Fibroblast of the aortic adventitia (primary cell): Measurements from ENCODE around the gene PEX14. TPM values are rescaled to one million over a fixed set of nuclear protein-coding genes. Genes with fewer than 3 reads are reported as not detected.

ENCODE experiments used
- DNase-seq: peaks from one replicate; pipeline ENCODE4 v3.0.0-alpha.2; 2010; ENCODE audit warnings: low read depth
- H3K4me3 ChIP-seq: 2 replicates; pipeline ENCODE4 v1.5.1; 2011; ENCODE audit warnings: low read depth, mild to moderate bottlenecking, control low read depth, low read length, moderate library complexity
- CTCF ChIP-seq: IDR thresholded peaks from 2 replicates; pipeline ENCODE4 v1.5.1; 2011; ENCODE audit warnings: mild to moderate bottlenecking, low read length, control low read depth, inconsistent platforms; ENCODE audit not compliant: insufficient read depth
- total RNA-seq: library from RNA; depleted of rRNA; stranded (reverse); fragments of >200 nt; gene quantifications from 2 replicates; pipeline ENCODE4 v1.2.3, GENCODE V29; 2012; ENCODE audit warnings: low replicate concordance

The PEX14 gene
- total RNA-seq, 1 donor: 12.2 TPM

- H3K4me3 ChIP-seq: no peak overlapping the region
- no peak for DNase-seq
- TF ChIP-seq CTCF: no peak
Observed at GRCh38 chr1:10615332-10615731, 140.6 kb downstream of the PEX14 start.

GRCh38 chr1:10615932-10616671 lies 141.4 kb downstream of the PEX14 start:
- no peak for TF ChIP-seq CTCF
- no peak for DNase-seq
- no peak overlapping the region for H3K4me3 ChIP-seq

GRCh38 chr1:10616696-10617095 lies 141.9 kb downstream of the PEX14 start:
- no peak for TF ChIP-seq CTCF
- H3K4me3 ChIP-seq: no peak overlapping the region
- DNase-seq: no peak

- DNase-seq: no peak
- H3K4me3 ChIP-seq: no peak overlapping the region
- TF ChIP-seq CTCF: no peak
Observed at GRCh38 chr1:10617318-10617717, 142.6 kb downstream of the PEX14 start.

- H3K4me3 ChIP-seq: no peak overlapping the region
- no peak for DNase-seq
- no peak for TF ChIP-seq CTCF
Observed at GRCh38 chr1:10617931-10618885, 143.5 kb downstream of the PEX14 start.

GRCh38 chr1:10620776-10621175 lies 146.0 kb downstream of the PEX14 start:
- H3K4me3 ChIP-seq: no peak overlapping the region
- no peak for TF ChIP-seq CTCF
- no peak for DNase-seq
